ENCODE data around the gene SEPTIN12.

SEPTIN12 gene

DNA sequence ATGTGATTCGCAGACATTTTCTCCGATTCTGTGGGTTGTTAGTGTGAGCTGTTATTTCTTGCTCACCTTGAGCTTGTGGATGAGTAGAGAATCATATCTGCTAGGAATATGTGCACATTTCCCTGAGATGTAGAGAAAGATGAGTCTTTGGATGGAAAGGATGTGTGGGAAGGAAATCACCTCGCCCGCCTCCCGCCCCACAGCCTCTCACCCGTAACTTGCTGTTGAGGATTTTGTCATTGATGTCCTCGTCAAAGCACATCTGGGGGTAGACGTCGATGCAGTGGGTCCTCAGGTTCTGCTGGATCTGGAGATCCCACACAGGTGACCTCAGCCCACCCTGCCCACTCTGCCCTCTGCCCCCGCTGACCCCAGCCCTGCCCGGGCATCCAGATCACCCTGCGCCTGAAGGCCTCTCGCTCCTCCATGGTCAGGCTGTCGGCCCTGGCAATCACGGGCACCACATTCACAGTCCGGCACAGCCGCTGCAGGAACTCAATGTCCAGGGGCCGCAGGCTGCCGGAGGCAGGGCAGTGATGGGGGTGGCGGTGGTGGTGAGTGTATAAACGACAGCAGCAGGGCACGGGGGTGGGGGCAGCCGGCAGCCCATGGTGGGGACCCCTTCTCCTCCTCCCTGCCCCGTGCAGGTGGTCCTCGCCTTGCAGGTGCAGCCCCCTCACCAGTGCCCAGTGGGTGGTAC is 4.7 kb downstream of the SEPTIN12 start:
- DNase-seq: no peak

DNA sequence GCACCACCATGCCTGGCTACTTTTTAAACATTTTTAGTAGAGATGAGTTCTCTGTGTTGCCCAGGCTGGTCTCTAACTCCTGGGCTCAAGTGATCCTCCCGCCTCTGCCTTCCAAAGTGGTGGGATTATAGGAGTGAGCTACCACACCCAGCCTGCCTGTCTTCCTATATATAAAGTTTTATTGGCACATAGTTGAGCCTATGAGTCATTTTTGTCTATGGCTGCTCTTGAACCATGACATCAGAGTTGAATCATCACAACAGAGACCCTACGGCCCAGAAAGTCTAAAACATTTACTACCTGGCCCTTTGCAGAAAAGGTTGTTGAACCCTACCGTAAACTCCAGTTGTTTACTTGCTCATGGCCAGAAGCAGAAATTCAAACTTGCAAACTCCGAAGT is 7.9 kb downstream of the SEPTIN12 start:
- DNase-seq: peak in 1 of 2 donors; percentile 15

DNA sequence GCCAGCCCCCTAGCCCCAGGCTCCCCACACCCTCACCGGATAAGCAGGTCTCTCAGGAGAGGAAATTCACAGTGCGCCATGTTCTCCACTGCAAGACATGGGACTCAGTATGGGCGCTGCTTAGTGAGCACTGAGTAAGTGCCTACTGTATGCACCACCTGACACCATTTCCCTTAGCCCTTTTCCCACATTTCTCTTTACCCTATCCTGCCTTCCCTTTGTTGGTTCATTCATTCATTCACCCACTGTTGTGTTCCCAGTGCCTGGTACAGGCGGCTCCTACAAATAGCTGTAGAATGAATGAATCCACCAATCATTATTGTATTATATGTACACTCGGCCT is 10.1 kb downstream of the SEPTIN12 start:
- no peak for DNase-seq

DNA sequence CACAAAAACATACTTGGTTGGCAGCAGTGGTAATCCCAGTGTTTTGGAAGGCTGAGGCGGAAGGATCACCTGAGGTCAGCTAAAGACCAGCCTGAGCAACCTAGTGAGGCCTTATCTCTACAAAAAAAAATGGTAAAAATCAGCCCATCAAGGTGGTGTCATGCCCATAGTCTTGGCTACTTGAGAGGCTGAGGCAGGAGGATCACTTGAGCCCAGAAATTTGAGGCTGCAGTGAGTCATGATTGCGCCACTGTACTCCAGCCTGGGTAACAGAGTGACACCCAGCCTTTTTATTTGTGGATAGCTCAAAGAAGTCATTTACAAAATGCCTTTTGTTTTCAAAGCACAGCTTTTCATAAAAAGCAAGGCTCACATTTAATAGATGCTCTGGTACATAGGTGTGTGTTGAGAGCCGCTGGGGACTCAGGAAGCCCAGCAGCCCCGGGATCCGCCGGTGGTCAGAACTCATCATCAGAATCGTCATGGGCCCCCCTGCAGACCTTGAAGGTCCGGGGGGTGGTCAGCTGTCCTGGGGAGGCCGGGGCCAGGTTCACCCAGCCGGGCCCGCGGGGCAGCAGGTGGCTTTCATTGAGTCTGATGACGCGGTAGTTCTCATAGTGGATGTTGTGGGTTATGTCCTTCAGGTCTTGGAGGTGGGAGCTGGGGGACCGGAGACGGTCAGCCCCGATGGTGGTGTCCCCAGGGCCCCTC is 10.7 kb downstream of the SEPTIN12 start:
- no peak for DNase-seq

DNA sequence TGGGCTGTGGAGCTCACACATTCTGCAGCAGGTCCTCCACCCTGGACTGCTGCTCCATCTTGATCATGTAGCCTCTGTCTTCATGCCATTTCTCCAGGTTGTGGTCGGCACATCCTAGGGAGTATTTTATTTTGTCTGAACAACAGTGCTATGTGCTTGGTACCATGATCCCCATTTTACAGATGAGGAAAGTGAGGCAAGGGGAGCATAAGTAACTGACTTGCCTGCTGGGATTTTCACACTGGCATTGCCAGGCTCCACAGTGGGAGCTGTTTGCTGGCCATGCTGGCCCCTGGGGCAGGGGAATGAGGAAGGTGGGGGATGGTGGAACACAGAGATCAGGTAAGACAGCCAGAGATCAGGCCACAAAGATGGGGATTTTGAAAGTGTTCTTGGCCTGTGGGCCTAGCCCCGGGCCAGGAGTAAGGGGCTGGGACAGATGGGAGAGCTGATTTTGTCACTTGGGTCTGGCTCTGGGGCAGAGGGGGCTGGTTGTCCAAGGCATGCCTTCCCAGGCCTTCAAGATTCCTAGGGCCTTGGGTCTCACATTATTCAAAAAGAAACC is 11.9 kb downstream of the SEPTIN12 start:
- no peak for DNase-seq

DNA sequence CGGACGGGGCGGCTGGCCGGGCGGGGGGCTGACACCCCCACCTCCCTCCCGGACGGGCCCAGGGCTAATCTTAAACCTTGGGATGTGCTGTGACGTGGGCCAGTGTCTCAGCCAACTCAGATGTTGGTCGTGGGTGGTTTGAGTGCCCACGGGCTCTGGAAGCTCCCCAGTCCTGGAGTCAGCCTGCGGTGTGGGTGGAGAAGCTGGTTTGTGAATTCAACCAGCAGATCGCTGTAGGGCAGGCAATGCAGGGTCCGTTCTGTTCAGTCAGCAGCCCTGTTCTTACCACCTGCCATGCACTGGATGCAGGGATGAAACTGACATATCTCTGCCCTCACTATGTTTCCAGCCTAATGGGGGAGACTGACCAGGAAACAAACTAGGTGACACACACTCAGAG is 13.1 kb downstream of the SEPTIN12 start:
- DNase-seq: peak in 1 of 2 donors; percentile 19

DNA sequence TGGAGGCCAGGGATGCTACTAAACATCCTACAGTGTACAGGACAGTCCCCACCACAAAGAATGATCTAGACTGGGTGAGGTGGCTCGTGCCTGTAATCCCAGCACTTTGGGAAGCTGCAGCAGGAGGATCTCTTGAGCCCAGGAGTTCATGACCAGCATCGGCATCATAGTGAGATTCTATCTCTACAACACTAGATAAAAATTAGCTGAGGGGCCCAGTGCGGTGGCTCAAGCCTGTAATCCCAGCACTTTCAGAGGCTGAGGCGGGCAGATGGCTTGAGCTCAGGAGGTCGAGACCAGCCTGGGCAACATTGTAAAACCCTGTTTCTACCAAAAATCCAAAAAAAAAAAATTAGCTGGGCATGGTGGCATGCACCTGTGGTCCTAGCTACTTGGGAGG is 15.8 kb downstream of the SEPTIN12 start:
- no peak for DNase-seq

DNA sequence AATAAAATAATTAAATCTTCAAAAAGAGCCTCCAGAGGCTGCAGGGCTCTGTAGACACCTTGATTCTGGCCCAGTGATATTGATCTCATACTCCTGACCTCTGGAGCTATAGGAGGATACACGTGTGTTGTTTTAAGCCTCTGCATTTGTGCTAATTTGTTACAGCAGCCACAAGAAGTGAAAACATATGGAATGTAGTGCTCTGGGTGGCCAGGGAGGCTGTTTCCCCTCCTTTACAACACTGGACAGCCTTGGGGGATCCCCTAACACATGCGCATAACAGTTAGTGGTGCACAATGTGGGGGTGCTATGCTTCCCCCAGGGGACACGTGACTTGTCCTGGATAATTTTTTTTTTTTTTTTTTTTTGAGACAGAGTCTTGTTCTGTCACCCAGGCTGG is 16.5 kb downstream of the SEPTIN12 start:
- peak in 1 of 2 donors; percentile 32 for DNase-seq

DNA sequence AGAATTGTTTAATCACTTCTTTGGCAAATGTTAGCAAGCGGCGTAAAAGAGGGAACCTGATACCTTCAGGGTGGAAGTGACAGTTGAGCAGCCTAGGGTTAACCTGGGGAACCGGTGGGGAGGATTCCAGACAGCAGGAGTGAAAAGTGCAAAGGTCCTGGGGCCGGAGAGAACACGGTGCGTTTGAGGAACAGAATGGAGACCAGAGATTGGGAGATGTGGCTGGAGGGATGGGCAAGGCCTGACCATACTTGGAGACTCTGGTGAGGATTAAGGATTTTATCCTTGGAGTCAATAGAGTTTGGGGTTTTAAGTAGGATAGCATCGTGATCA is 18.9 kb downstream of the SEPTIN12 start:
- DNase-seq: no peak

DNA sequence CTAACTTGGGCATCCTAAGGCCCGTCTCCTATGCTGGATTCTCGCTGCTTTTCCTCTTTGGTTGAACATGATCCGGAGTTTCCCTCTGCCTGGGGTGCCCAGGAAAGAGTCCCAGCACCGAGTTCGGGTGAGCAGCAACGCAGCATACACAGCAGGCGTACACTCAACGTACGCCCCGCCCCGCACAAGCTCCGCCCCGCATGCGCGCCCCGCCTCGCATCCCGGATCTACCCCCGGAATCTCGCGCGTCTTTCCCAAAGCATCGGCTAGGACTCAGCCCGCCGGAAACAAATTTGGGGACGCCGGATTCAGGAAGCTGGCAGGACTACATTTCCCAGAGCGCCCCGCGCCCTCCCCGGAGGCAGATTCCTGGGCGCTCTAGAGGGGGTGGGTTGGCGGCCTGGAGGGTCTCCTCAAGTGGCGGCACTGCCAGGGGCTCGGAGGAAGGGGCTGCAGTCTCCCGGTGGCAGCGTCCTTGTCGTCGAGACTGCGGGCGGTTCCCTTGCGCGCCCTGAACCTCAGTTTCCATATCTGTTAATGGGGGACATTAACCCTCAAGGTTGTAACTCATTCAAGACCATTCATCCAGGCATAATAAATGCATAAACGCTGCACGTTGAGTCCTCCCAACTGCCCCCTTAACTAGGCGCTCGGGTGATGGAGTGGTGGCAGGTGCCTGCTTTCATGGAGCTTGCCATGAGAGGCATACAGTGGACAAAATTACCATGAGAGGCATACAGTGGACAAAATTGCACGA is 19.4 kb downstream of the SEPTIN12 start:
- DNase-seq: peak; percentile 93 to 97

DNA sequence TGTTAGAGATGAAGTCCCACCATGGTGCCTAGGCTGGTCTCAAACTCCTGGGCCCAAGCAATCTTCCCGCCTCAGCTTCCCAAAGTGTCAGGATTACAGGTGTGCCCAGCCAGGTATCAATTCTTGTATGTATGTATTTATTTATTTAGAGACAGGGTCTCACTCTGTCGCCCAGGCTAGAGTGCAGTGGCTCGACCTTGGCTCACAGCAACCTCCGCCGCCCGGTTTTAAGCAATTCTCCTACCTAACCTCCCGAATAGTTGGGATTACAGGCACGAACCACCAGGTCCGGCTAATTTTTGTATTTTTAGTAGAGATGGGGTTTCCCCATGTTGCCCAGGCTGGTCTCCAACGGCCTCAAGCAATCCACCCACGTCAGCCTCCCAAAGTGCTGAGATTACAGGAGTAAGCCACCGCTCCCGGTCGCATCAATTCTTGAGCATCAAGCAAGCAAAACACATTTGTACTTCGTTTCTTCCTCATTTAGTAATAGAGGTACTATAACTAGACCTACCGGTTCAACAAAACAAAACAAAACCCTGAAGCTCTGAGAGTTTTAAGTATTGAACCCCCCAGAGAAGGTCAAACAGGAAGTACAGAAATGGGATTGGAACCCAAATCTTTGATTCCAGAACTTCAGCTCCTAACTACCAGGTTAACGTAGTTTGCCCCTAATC is 20.1 kb downstream of the SEPTIN12 start:
- peak; percentile 52 to 76 for DNase-seq

DNA sequence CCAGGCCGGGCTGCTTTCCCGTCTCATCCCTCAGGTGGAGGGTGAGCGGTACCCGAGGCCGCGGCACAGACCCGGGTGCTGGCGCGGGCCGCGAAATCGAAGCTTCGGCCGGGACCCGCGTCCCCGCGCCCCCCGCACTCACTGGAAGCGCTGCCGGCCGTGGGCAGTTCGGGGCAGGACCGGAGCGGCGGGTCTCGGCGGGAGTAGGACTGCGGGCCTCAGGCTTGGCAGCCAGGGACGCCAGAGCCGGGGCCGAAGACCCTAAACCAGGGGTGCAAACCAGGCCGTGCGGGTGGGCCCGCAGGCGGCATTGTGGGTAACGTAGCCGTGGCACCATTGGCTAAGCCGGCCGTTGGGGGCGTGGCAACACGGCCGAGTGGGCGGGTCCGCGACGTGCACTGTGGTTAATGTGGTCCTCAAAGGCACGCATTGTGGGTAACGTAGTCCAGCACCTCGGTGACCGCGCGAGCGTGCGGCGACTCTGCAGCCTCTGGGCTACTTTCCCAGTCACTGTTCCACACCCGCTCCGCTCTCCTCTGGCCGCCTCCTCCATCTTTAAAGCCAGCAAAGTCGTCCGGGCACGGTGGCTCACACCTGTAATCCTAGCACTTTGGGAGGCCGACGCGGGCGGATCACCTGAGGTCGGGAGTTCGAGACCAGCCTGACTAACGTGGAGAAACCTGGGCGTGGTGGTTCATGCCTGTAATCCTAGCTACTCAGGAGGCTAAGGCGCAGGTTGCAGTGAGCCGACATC is 21.1 kb downstream of the SEPTIN12 start, which contains the start of gene ZNF500:
Gene ZNF500 (minus strand): TSS at position 288 of the 754 bp plus-strand sequence. CDS start 1,184 bp downstream, outside the sequence.
- peak; percentile 93 to 99 for DNase-seq

DNA sequence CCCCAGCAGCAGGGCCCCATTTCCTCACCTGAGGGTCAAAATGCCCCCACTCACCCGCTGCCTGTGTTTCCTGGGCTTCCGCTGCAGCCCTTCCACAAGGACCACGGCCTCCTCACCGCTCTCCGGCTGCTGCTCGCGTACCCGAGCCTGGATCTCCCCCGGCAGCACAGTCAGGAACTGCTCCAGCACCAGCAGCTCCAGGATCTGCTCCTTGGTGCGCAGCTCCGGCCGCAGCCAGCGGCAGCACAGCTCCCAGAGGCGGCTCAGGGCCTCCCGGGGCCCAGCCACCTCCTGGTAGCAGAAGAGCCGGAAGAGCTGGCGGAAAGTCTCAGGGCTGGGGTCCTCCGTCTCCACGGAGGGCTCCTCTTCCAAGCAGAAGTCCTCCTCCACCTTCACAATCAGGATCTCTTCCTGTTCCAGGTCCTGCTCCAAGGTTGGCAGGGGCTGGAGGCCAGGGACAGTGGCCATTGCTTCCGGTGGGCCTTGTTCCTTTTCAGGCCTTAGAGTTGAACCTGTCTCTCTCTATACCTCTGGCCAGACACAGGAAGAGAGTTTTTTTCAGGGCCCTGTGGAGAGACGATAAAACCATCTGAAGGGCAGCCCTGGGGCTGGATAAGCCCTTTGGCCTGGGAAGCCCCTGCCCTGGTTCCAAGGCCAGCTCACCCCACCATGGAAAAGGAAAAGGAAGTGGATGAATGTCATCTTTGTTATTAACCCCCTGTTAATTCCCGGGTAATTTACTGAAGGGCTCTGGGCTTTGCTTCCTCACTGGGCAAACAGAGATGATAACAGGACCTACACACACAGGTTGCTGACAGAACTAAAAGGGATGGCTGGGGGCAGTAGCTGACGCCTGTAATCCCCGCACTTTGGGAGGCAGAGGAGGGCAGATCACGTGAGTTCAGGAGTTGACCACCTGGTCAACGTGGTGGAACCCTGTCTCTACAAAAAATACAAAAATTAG is 22.4 kb downstream of the SEPTIN12 start:
- no peak for DNase-seq

DNA sequence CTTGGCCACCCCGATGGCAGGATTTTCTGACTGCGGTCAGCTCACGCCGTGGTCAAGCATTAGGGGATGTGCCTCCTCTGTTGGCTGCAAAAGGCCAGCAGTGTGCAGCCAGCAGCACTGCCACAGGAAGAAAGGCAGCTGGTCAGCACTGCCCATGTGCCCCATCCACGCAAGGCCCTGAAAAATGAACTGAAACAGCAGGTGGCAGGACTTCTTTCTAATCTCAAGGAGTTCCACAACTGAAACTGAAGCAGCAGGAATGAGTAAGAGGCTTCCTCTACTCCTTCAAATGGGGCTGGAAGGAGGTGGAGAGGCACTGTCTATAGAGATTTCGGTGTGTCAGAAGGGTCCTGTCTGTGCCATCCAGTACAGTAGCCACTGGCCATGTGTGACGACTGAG is 24.4 kb downstream of the SEPTIN12 start:
- DNase-seq: peak in 1 of 2 donors; percentile 2

DNA sequence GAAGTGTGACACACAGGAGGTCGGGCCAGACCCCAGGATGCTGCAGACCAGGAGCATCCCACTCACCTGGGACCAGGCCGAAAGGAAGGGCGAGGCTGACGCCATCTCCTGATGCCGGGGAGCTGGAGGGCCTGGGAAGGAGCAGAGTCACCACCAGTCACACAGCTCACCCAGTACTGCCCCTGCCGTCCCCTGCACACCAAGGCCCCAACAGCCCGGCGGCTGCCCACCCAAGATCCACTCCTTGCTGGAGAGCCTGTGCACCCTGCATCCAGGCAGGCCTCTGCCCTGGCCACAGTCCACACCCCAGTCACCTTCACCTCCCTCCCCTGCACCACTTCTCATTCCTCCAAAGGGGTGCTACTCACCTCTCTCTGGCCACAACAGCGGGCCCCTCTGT is 25.9 kb downstream of the SEPTIN12 start:
- no peak for DNase-seq

DNA sequence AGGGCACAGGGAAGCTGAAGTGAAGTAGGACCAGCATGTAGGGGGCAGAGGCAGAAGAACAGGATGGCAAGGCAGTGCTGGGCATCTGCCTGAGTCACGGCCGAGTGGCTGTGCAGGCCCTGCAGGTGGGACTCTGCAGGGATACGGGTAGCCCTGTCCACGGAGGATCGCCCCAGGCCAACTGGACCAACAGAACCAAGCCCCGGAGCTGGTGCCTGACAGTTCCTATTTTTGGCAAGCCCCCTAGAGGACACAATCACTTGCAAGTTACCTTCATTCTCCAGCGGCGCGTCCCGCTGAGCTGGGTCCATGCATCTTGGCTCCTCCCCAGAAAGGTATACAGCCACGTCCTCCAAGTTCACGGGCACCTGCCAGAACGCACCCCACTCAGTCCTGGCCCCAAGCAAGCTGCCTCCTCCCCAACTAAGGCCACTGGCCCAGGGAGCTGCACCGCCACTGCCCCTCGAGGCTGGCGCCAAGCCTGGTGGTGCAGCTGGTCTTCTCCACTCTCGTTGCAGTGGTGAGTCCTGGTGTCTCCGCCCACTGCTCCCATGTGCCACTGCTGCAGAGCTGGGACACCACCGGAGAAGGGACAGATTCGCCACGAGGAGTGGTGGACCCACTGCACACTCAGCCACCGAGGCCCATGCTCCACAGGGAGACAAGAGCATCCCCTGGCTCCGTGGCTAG is 27.8 kb downstream of the SEPTIN12 start:
- no peak for DNase-seq

DNA sequence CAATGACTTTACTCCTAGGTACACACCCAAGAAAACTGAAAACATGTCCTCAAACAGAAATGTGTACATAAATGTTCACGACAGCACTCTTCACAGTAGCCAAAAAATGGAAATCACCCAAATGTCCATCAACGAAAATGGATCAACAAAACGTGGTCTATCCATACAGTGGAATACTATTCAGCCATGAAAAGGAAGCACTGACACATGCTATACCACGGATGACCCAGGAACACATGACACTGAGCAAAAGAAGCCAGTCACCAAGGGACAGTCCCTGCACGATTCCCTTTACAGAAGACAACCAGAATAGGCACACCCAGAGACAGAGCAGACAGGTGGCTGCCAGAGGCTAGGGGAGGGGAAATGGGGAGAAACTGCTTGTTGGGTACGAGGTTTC is 32.5 kb downstream of the SEPTIN12 start:
- DNase-seq: no peak

DNA sequence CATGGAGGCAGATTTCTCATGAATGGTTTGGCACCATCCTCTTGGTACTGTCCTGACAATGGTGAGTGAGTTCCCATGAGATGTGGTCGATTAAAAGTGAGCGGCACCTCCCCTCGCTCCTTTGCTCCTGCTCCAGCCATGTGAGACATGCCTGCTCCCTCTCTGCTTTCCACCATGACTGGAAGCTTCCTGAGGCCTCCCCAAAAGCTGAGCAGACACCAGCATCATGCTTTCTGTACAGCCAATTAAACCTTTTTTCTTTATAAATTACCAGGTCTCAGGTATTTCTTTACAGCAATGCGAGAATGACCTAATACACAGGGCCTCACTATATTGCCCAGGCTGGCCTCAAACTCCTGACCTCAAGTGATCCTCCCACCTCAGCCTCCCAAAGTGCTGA is 33.3 kb downstream of the SEPTIN12 start:
- DNase-seq: no peak

DNA sequence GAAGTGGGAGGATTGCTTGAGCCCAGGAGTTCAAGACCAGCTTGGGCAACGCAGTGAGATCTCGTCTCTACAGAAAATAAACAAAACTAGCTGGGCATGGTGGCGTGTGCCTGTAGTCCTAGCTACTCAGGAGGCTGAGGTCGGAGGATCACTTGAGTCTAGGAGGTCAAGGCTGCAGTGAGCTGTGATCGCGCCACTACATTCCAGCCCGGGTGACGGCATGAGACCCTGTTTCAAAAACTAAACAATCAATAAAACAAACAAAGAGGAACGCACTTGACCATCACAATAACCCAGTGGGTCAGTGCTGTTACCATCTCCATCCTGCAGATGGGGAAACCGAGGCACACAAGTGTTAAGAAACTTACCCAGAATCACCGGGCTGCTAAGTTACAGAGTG is 34.9 kb downstream of the SEPTIN12 start:
- DNase-seq: no peak

DNA sequence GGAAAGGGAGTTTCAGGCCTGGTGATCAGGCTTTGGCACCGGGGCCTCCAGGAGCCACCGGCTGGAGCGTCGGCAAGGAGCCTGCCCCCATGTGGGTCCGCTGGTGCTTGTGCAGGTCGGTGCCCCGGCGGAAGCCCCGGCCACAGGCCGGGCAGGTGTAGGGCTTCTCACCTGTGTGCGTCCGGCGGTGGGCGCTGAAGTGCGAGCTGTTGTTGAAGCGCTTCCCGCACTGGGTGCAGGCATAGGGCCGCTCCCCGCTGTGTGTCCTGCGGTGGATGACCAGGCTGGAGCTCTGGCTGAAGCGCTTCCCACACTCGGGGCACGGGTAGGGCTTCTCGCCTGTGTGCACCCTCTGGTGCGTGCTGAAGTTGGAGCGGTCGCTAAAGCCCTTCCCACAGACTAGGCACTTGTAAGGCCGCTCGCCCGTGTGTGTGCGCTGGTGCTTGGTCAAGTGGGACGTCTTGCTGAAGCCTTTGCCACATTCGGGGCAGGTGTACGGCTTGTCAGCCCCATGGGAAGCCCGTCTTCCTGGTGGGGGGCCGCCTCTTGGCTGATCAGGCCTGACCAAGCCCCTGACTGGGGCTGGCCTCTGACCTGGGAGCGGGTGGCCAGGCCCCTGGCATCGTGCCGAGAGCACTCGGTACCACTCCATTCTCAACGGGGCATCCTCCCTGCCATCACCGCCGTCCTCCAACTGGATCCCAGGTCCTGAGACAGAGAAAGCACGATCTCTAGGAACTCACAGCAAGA is 35.6 kb downstream of the SEPTIN12 start:
- no peak for DNase-seq

Measured in inflammatory macrophage treated with lipopolysaccharide for 1 hour (primary cell).